T-cell (primary cell): Measurements from ENCODE around the gene FBXW4. TPM values are rescaled to one million over a fixed set of nuclear protein-coding genes. Genes with fewer than 3 reads are reported as not detected.

Source experiments
- ATAC-seq, 4 experiments: fragments of 200-7000 bp in 3 of 4; fragments of 150-1000 bp in 1 of 4; cut with Tn5 transposase; replicated peaks in 1 of 4; 1 replicate in 3 of 4; 2 replicates in 1 of 4; pipeline ENCODE4 v1.10.0; 2021; ENCODE audit warnings: moderate library complexity in 3 of 4, mild to moderate bottlenecking in 2 of 4, moderate number of reproducible peaks in 1 of 4
- CTCF ChIA-PET, 2 donors: fragments of 300-600 bp; sonication (Branson Sonifier 250); formaldehyde crosslinking; loops; one replicate each; lab custom pipeline; 2022; ENCODE audit warnings: antibody characterized with exemption in 2 of 2; lab: Charles Lee
- POLR2A ChIA-PET, 2 donors: fragments of 300-600 bp; sonication (Branson Sonifier 250); formaldehyde crosslinking; loops; one replicate each; lab custom pipeline; 2022; ENCODE audit warnings: antibody characterized with exemption in 2 of 2; lab: Charles Lee
- DNase-seq, 35 experiments: peaks; one replicate each; pipeline versions ENCODE4 v3.0.0 to v3.0.0-alpha.2; 2013 to 2023
- H3K27ac ChIP-seq: one replicate; pipeline ENCODE4 v1.5.1; 2013; ENCODE audit warnings: low read length
- H3K27me3 ChIP-seq, 2 experiments: replicated peaks in 1 of 2; 1 replicate in 1 of 2; 2 replicates in 1 of 2; pipeline versions ENCODE4 v1.6.1 to v1.7.0; 2013; ENCODE audit warnings: low read length in 1 of 2, mixed read lengths in 1 of 2; ENCODE audit not compliant: control insufficient read depth in 2 of 2, insufficient read depth in 2 of 2; ENCODE audit errors: extremely low read depth in 1 of 2
- H3K36me3 ChIP-seq, 2 donors: 1 replicate in 1 of 2; 2 replicates in 1 of 2; pipeline versions ENCODE4 v1.6.1 to v1.7.0; 2013; ENCODE audit warnings: low read length in 1 of 2; ENCODE audit not compliant: control insufficient read depth in 2 of 2, insufficient read depth in 1 of 2; ENCODE audit errors: extremely low read depth in 1 of 2
- H3K4me1 ChIP-seq, 2 experiments: 1 replicate in 1 of 2; 2 replicates in 1 of 2; pipeline versions ENCODE4 v1.6.1 to v1.7.0; 2013; ENCODE audit warnings: low read length in 2 of 2, mixed read lengths in 1 of 2; ENCODE audit not compliant: insufficient read depth in 2 of 2, control insufficient read depth in 1 of 2; ENCODE audit errors: extremely low read depth in 1 of 2
- H3K4me3 ChIP-seq, 2 donors: 1 replicate in 1 of 2; 2 replicates in 1 of 2; pipeline versions ENCODE4 v1.5.1 to v1.7.0; 2013; ENCODE audit warnings: mild to moderate bottlenecking in 2 of 2, low read length in 1 of 2, moderate library complexity in 1 of 2; ENCODE audit not compliant: control insufficient read depth in 1 of 2; ENCODE audit errors: extremely low read depth in 1 of 2
- H3K9me3 ChIP-seq: 2 replicates; pipeline ENCODE4 v1.7.0; 2013
- H3K27ac Mint-ChIP-seq, 2 donors: one replicate each; pipeline ENCODE4 v1.8.0; 2020 to 2021; ENCODE audit warnings: mild to moderate bottlenecking in 2 of 2, mixed read lengths in 2 of 2
- H3K27me3 Mint-ChIP-seq, 2 donors: one replicate each; pipeline ENCODE4 v1.8.0; 2021 to 2022; ENCODE audit warnings: mixed read lengths in 2 of 2
- H3K36me3 Mint-ChIP-seq: one replicate; pipeline ENCODE4 v1.8.0; 2021; ENCODE audit warnings: mixed read lengths
- H3K4me1 Mint-ChIP-seq, 3 donors: one replicate each; pipeline ENCODE4 v1.8.0; 2020 to 2022; ENCODE audit warnings: mixed read lengths in 3 of 3, mild to moderate bottlenecking in 1 of 3
- H3K4me3 Mint-ChIP-seq, 3 donors: one replicate each; pipeline ENCODE4 v1.8.0; 2020 to 2022; ENCODE audit warnings: mild to moderate bottlenecking in 3 of 3, mixed read lengths in 3 of 3, moderate library complexity in 3 of 3
- H3K9me3 Mint-ChIP-seq, 3 donors: one replicate each; pipeline ENCODE4 v1.8.0; 2020 to 2022; ENCODE audit warnings: mixed read lengths in 3 of 3
- WGBS: methylation state at CpG from one replicate; pipeline ENCODE4 v1.1.5; 2013; ENCODE audit warnings: missing lambda C conversion rate; ENCODE audit not compliant: insufficient coverage; 5-methylcytosine and 5-hydroxymethylcytosine counted together
- total RNA-seq, 35 experiments: library from RNA in 6 of 35; stranded (reverse) in 6 of 35; fragments of 120-200 nt in 1 of 35; gene quantifications; one replicate each; pipeline versions ENCODE4 v1.2.1 to v1.2.4 and lab custom pipeline; 2013 to 2026

Gene FBXW4
- total RNA-seq, 5 donors from 2014 or later (not counting 1 experiment from before 2014, with no cell fraction given), result 83.7 to 90.4 (median 86.9) TPM

- H3K4me1 ChIP-seq, result no peaks in the 10 kb centered on the region
- Mint-ChIP-seq H3K4me1 (peaks cover 0 to 10% (median 9%) of the 10 kb centered on the region in 3 donors), H3K36me3 (peaks cover 59% of the 10 kb centered on the region), H3K27me3 (no peaks in the 10 kb centered on the region), H3K4me3 (no peak overlapping the region), H3K9me3 (no peaks in the 10 kb centered on the region), H3K27ac (no peak overlapping the region)
- no peak overlapping the region for H3K27ac ChIP-seq
- DNase-seq (no peak), ATAC-seq (no peak)
- H3K27me3 ChIP-seq, result no peaks in the 10 kb centered on the region
- 100% methylated on average over 6 of the region's 6 CpGs for WGBS
- ChIA-PET CTCF (no interaction called here), POLR2A (no interaction called here)
- H3K36me3 ChIP-seq, result peaks cover 14 to 82% of the 10 kb centered on the region in 2 donors
- H3K4me3 ChIP-seq, result no peak overlapping the region
- no peaks in the 10 kb centered on the region for H3K9me3 ChIP-seq
Observed at GRCh38 chr10:101619983-101620382, 75.0 kb downstream of the FBXW4 start.

GRCh38 chr10:101618871-101619270 lies 76.1 kb downstream of the FBXW4 start:
- Mint-ChIP-seq H3K27me3 (no peaks in the 10 kb centered on the region), H3K4me1 (peaks cover 0 to 6% (median 6%) of the 10 kb centered on the region in 3 donors), H3K9me3 (no peaks in the 10 kb centered on the region), H3K4me3 (no peak overlapping the region), H3K27ac (no peak overlapping the region), H3K36me3 (peaks cover 50% of the 10 kb centered on the region)
- no peaks in the 10 kb centered on the region for H3K9me3 ChIP-seq
- ChIA-PET CTCF (no interaction called here), POLR2A (no interaction called here)
- 92% methylated on average over 2 of the region's 2 CpGs for WGBS
- H3K36me3 ChIP-seq, result peaks cover 15 to 80% of the 10 kb centered on the region in 2 donors
- DNase-seq, result no peak
- no peak overlapping the region for H3K27ac ChIP-seq
- no peaks in the 10 kb centered on the region for H3K27me3 ChIP-seq
- no peaks in the 10 kb centered on the region for H3K4me1 ChIP-seq
- H3K4me3 ChIP-seq, result no peak overlapping the region
- ATAC-seq, result no peak

DNA sequence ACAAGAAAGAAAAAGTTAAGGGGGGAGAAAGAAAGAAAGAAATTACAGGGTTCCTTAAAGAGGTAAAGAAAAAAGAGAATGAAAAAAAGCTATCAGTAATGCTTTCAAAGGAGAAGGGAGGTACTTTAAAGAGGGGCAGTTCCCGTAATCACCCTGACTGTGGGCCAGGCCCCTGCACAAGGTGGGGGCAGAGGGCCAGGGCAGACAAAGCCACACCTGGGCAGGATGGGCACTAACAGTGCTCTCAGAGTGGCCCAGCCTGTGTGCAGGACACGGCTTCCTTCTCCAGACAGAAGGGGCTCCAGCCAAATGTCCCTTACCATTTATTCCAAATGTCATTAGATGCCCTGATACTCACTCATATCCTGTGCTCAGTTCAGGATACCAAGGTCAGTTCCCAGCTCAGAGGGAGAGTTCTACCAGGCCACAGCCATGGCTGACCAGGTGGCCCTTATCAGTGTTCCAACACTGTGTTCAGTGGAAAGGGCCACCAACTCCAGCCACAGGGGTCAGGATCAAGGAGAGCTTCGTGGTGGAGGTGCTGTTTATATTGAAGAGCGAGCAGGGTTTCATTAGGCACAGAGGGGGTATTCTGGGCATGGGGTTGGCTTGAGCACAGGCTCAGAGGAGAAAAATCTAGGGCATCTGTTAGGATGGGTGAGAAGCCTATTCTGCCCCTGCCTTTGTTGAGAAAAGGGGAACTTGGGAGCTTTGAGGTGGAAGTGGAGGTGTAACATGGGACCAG lies 77.0 kb downstream of the FBXW4 start:
- ATAC-seq (no peak), DNase-seq (no peak)
- ChIA-PET POLR2A (interaction anchor here in 1 of 2 donors (0.6 kb wide), 1 partner anchor 9 kb away, joined by 4 read pairs; no protein-coding TSS in a partner anchor), CTCF (interaction anchor here (0.5 to 0.6 kb wide), 2 partner anchors 536 to 1130 kb away, joined by 3 read pairs; no protein-coding TSS in a partner anchor)
- Mint-ChIP-seq H3K4me1 (peaks cover 0 to 6% (median 6%) of the 10 kb centered on the region in 3 donors), H3K36me3 (peaks cover 44% of the 10 kb centered on the region), H3K9me3 (no peaks in the 10 kb centered on the region), H3K27me3 (no peaks in the 10 kb centered on the region), H3K27ac (peak overlapping the region; percentile 31 to 53), H3K4me3 (no peak overlapping the region)
- H3K27ac ChIP-seq, result no peak overlapping the region
- H3K27me3 ChIP-seq, result no peaks in the 10 kb centered on the region
- 97% methylated on average over 4 of the region's 4 CpGs for WGBS
- peaks cover 20 to 79% of the 10 kb centered on the region in 2 donors for H3K36me3 ChIP-seq
- H3K4me3 ChIP-seq, result no peak overlapping the region
- H3K9me3 ChIP-seq, result no peaks in the 10 kb centered on the region
- H3K4me1 ChIP-seq, result no peaks in the 10 kb centered on the region

DNA sequence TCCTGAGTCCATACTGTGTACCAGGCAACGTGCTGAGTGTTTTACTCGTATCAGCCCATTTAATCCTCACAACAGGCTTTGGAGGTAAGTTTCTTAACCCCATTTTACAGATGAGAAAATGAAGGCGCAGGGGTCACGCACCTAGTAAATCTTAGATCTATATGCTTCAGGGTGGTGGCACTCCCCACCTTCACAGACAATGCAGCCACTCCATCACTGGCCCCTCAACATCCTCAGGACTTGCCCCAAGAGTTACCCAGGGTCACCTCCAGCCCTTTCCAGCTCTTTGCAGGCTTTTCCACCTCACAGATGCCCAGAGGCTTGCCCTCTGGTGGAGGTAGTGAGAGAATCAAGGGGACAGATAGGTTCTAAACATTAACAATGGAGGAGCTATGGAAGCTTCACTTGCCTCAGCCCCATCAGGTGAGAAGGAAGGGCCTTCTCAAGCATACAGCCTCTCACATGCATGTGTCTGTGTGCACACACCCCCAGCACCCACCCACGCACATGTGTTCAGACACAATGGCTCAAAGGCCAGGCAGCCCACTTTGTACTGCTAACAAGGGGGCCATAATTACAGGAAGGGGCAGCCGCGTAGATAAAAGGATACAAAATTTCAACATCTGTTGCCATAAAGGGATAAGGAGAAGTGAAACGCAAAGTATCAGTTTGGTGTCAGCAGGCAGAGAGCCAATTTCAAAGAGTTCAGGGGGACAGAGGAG lies 77.7 kb downstream of the FBXW4 start:
- no peaks in the 10 kb centered on the region for H3K9me3 Mint-ChIP-seq
- no peaks in the 10 kb centered on the region for H3K27me3 ChIP-seq
- H3K4me1 ChIP-seq, result no peaks in the 10 kb centered on the region
- H3K4me1 Mint-ChIP-seq, result peaks cover 0 to 6% (median 6%) of the 10 kb centered on the region in 3 donors
- H3K4me3 Mint-ChIP-seq, result no peak overlapping the region
- peaks cover 23 to 85% of the 10 kb centered on the region in 2 donors for H3K36me3 ChIP-seq
- no peak for DNase-seq
- ChIA-PET CTCF (interaction anchor here (0.5 to 0.6 kb wide), 2 partner anchors 537 to 1131 kb away, joined by 3 read pairs; no protein-coding TSS in a partner anchor), POLR2A (no interaction called here)
- H3K27me3 Mint-ChIP-seq, result no peaks in the 10 kb centered on the region
- H3K9me3 ChIP-seq, result no peaks in the 10 kb centered on the region
- WGBS, result 97% methylated on average over 4 of the region's 8 CpGs
- ATAC-seq, result no peak
- peak overlapping the region; percentile 31 to 53 for H3K27ac Mint-ChIP-seq
- no peak overlapping the region for H3K27ac ChIP-seq
- no peak overlapping the region for H3K4me3 ChIP-seq
- H3K36me3 Mint-ChIP-seq, result peaks cover 40% of the 10 kb centered on the region

GRCh38 chr10:101616415-101617101 lies 78.4 kb downstream of the FBXW4 start:
- Mint-ChIP-seq H3K9me3 (no peaks in the 10 kb centered on the region), H3K4me1 (peaks cover 0 to 6% (median 6%) of the 10 kb centered on the region in 3 donors), H3K27ac (no peak overlapping the region), H3K4me3 (no peak overlapping the region), H3K36me3 (peaks cover 36% of the 10 kb centered on the region), H3K27me3 (no peaks in the 10 kb centered on the region)
- ChIA-PET POLR2A (no interaction called here), CTCF (no interaction called here)
- Histone ChIP-seq H3K36me3 (peaks cover 22 to 86% of the 10 kb centered on the region in 2 donors), H3K27ac (no peak overlapping the region), H3K4me3 (no peak overlapping the region), H3K9me3 (no peaks in the 10 kb centered on the region), H3K27me3 (no peaks in the 10 kb centered on the region), H3K4me1 (no peaks in the 10 kb centered on the region)
- ATAC-seq, result no peak
- no peak for DNase-seq
- 99% methylated on average over 7 of the region's 9 CpGs for WGBS

DNA sequence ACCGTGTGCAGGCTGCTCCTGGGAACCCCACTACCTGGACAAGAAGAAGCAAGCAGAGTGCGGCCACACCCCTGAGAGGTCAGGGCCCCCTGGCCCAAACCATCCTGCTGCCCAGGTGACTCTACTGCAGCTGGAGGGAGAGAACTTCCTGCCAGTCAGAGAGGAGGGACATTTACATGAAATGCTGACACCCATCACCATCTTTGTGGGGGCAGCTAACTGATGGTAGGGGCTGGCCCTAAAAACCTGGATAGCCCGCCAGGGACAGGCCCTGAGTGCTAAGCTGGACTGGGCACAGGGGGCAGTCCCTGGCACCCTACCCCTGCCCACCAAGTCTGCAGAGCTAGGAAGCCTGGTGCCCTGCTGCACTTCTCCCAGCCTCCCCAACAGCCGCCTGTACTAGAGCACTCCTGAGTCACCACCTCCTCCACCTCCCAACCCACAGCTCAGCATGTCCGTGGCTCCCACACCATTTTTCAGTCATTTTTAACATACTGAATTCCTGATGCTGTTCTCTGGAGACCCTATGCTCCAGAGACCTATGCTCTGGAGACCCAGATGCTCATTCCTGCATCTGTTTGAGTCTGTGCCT lies 79.3 kb downstream of the FBXW4 start:
- Mint-ChIP-seq H3K9me3 (no peaks in the 10 kb centered on the region), H3K36me3 (peaks cover 37% of the 10 kb centered on the region), H3K27ac (peak overlapping the region in 1 of 2 donors; percentile 25), H3K4me1 (peaks cover 0 to 6% (median 6%) of the 10 kb centered on the region in 3 donors), H3K27me3 (no peaks in the 10 kb centered on the region), H3K4me3 (no peak overlapping the region)
- H3K36me3 ChIP-seq, result peaks cover 22 to 85% of the 10 kb centered on the region in 2 donors
- ATAC-seq (no peak), DNase-seq (no peak)
- CTCF ChIA-PET, result no interaction called here
- no peaks in the 10 kb centered on the region for H3K9me3 ChIP-seq
- no peak overlapping the region for H3K27ac ChIP-seq
- POLR2A ChIA-PET, result no interaction called here
- H3K4me1 ChIP-seq, result no peaks in the 10 kb centered on the region
- no peak overlapping the region for H3K4me3 ChIP-seq
- WGBS, result 92% methylated on average over 4 of the region's 5 CpGs
- H3K27me3 ChIP-seq, result no peaks in the 10 kb centered on the region
